ENCODE measurements around the gene ZC3H15.

Gene ZC3H15

DNA sequence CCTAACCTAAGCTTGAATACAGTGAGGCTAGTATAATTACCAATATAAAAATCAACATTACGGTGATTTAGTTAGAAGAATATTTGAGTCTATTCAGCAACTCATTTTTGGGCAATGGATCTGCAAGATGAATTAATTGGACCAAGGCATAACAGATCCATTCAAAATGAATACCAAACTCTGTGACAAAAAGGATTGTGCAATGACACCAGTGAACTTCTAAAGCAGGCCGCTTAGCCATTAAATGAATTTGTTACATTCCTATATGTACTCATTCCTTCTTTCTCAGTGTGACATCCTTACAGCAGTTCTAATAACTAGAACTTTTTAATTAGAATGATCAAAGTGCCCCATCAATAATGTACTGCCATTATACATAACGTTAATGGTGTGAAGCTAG lies 44.3 kb downstream of the ZC3H15 start:
- DNase-seq (ENCODE audit: low read depth): no peak
- H3K4me3 ChIP-seq (ENCODE audit: low read depth, low read length): no peak overlapping the region

DNA sequence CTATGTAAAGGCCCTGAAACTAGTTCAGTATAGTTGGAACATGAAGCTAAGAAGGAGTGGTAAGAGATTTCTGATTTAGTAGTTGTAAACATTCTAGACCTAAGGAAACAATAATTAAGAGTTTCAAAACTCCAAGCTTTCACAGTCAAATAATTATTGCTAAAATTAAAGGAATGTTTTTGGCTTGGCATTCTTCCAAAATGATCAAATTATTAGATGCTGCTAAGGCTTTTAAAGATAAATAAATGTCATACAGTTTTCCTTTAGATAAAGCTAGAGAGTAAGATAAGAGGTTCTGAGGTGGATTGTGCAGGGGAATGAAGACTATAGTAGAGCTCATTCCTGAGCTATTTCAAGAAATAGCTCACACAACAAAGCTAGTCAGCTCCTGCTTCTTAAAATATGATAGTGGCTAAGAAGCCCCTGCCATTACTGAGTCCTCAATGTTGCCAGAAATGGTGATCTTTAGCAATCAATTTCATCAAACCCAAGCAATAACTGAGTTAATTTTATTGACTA lies 45.3 kb downstream of the ZC3H15 start:
- TF ChIP-seq, protein P1, sequence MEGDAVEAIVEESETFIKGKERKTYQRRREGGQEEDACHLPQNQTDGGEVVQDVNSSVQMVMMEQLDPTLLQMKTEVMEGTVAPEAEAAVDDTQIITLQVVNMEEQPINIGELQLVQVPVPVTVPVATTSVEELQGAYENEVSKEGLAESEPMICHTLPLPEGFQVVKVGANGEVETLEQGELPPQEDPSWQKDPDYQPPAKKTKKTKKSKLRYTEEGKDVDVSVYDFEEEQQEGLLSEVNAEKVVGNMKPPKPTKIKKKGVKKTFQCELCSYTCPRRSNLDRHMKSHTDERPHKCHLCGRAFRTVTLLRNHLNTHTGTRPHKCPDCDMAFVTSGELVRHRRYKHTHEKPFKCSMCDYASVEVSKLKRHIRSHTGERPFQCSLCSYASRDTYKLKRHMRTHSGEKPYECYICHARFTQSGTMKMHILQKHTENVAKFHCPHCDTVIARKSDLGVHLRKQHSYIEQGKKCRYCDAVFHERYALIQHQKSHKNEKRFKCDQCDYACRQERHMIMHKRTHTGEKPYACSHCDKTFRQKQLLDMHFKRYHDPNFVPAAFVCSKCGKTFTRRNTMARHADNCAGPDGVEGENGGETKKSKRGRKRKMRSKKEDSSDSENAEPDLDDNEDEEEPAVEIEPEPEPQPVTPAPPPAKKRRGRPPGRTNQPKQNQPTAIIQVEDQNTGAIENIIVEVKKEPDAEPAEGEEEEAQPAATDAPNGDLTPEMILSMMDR (conservative IDR thresholded peaks at IDR 0.05; ENCODE audit: low read depth, low read length): no peak
- no peak for DNase-seq (ENCODE audit: low read depth)
- no peak overlapping the region for H3K4me3 ChIP-seq (ENCODE audit: low read depth, low read length)

More for the DNA sequence above, 44.3 kb downstream of the ZC3H15 start:
- TF ChIP-seq, protein P1 (conservative IDR thresholded peaks at IDR 0.05; ENCODE audit: low read depth, low read length): no peak

DNA sequence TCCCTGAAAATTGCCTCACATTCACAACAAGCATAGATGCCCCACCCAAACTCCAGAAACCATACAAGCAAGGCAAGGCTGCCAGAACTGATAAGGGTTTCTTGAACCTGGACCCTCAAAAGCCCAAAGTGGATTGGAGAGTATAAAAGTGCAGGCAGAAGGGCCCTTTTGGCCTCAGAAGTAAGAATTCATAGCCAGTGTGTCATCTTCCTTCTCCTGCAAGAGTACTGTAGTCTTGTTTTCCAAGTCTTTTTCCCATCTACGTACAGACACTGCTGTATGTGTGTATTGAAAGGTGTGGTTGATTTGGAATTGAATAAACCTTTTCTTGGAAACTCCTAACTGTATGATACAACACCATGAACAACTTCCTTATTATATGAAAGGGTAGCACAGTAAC lies 46.8 kb downstream of the ZC3H15 start:
- H3K4me3 ChIP-seq (ENCODE audit: low read depth, low read length): no peak overlapping the region
- TF ChIP-seq, protein P1 (conservative IDR thresholded peaks at IDR 0.05; ENCODE audit: low read depth, low read length): no peak
- DNase-seq (ENCODE audit: low read depth): no peak

DNA sequence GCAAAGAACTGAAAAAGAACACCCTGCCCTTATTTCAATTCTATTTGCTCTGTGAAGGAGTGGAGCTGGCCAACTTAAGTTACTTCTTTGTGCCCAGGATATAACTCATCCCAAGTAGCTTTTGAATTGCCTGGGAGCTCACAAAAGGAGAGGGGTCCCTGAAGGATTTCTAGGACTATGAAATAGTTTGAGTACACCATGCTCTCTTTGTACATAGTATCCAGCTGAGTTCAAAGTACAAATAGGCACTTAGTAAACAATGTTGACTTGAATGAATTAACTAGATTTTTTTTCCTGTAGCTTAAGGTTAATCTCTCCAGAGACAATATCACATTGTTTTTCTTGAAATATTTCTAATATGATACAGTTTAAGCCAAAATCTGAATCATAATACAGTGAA lies 47.7 kb downstream of the ZC3H15 start:
- no peak for DNase-seq (ENCODE audit: low read depth)
- no peak overlapping the region for H3K4me3 ChIP-seq (ENCODE audit: low read depth, low read length)

DNA sequence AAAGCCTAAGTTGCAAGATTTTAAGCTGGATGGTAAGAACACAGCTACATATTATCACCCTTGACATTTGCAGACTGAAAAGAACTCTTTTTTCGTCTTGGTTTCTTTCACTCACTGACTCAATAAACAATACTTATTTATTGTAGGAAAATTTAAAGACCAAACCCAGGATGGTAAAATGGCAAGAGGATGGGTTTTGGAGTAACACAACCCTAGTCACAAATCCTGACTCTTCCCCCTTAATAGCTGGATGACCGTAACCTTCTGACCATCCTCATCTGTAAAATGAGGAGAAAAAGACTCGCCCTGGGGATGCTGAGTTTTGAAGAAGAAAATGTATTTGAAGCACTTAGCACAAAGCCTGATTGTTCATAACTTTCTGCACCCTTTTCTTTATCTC lies 48.3 kb downstream of the ZC3H15 start:
- TF ChIP-seq, protein P1 (conservative IDR thresholded peaks at IDR 0.05; ENCODE audit: low read depth, low read length): no peak
- H3K4me3 ChIP-seq (ENCODE audit: low read depth, low read length): no peak overlapping the region
- DNase-seq (ENCODE audit: low read depth): no peak

More for the DNA sequence above, 47.7 kb downstream of the ZC3H15 start:
- TF ChIP-seq, protein P1 (conservative IDR thresholded peaks at IDR 0.05; ENCODE audit: low read depth, low read length): no peak

DNA sequence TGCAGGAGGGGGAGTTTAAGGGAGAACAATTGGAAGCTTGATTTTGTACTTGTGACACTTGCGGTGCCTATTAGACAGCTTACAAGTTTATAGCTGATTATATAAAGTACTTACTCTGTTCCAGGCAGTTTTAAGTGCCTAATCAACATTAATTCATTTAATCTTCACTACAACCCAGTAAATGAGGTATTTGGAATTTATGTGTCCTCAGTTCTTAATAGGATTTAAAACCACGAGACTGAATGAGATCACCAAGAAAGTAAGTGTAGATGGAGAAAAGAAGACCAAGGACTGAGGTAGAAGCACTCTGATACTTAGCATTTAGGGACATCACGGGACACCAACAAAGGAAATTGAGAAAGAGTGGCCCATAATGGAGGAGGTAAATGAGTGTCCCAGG lies 49.8 kb downstream of the ZC3H15 start:
- TF ChIP-seq, protein P1 (conservative IDR thresholded peaks at IDR 0.05; ENCODE audit: low read depth, low read length): no peak
- H3K4me3 ChIP-seq (ENCODE audit: low read depth, low read length): no peak overlapping the region
- DNase-seq (ENCODE audit: low read depth): no peak

DNA sequence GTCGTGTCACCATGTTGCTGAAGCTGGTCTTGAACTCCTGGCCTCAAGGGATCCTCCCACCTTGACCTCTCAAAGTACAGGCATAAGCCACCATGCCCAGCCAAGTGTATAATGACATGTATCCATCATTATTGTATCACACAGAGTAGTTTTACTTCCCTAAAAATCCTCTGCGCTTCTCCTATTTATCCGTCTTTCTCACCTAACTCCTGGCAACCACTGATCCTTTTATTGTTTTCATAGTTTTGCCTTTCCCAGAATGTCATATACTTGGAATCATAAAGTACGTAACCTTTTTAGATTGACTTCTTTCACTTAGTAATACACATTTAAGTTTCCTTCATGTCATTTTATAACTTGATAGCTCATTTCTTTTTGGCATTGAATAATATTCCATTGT lies 51.0 kb downstream of the ZC3H15 start:
- DNase-seq (ENCODE audit: low read depth): no peak
- TF ChIP-seq, protein P1 (conservative IDR thresholded peaks at IDR 0.05; ENCODE audit: low read depth, low read length): no peak

More for the DNA sequence above, 51.0 kb downstream of the ZC3H15 start:
- H3K4me3 ChIP-seq (ENCODE audit: low read depth, low read length): no peak overlapping the region
